ENCODE measurements around the gene KCND3. TPM values are rescaled to one million over a fixed set of nuclear protein-coding genes. Genes with fewer than 3 reads are reported as not detected.

KCND3 gene
- total RNA-seq, 1 donor from 2014 or later = 0.06 TPM

DNA sequence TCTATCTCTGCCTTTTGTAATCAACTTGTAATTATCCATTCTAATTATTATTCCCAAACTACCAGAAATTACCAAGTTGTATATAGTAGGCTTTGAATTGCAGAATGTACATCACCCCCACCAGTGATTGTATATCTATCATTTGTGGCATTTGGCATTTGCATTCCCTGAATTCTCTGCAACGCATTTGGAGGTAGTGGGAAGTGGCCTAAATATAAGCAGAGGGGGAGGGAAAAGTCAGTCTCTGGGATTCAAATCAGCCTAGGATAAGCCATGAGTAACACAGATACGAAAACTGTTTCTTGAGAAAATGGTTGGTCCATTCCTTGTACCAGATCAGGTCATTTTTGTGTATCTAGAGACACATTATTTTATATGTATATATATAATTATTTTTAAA is 213.1 kb downstream of the KCND3 start:
- Histone ChIP-seq H3K4me2 (no peak overlapping the region), H3K9ac (no peak overlapping the region), H4K20me1 (ENCODE audit: low read depth) (no peaks in the 10 kb centered on the region), H3K79me2 (ENCODE audit: low read depth) (no peaks in the 10 kb centered on the region), H3K9me3 (ENCODE audit: low read depth) (no peaks in the 10 kb centered on the region), H3K36me3 (no peaks in the 10 kb centered on the region), H3K4me3 (no peak overlapping the region), H2AFZ (replicated peaks) (no peak overlapping the region), H3K27me3 (no peaks in the 10 kb centered on the region), H3K27ac (no peak overlapping the region), H3K4me1 (no peaks in the 10 kb centered on the region), H3F3A (ENCODE audit: low read depth) (no peaks in the 10 kb centered on the region)
- no peak for TF ChIP-seq EZH2 (IDR thresholded peaks at IDR 0.05)
- TF ChIP-seq CTCF (IDR thresholded peaks at IDR 0.05) = no peak
- TF ChIP-seq EZH2phosphoT487 (IDR thresholded peaks at IDR 0.05) = no peak
- no peaks in the 10 kb centered on the region for H3K36me3 Mint-ChIP-seq
- no peak overlapping the region for H3K4me3 Mint-ChIP-seq
- no peak for DNase-seq (ENCODE audit: low spot score)
- H3K4me1 Mint-ChIP-seq = peaks cover 8% of the 10 kb centered on the region
- H3K9me3 Mint-ChIP-seq = no peaks in the 10 kb centered on the region
- no peak overlapping the region for H3K27ac Mint-ChIP-seq
- H3K27me3 Mint-ChIP-seq (ENCODE audit: insufficient read depth, low read depth) = no peaks in the 10 kb centered on the region

- peaks cover 8% of the 10 kb centered on the region for H3K4me1 Mint-ChIP-seq
- no peak overlapping the region for H3K27ac ChIP-seq
- H3K36me3 Mint-ChIP-seq = no peaks in the 10 kb centered on the region
- no peak overlapping the region for H3K27ac Mint-ChIP-seq
- DNase-seq (ENCODE audit: low spot score) = no peak
- no peak overlapping the region for H3K4me3 ChIP-seq
- no peak overlapping the region for H2AFZ ChIP-seq (replicated peaks)
- H3K27me3 Mint-ChIP-seq (ENCODE audit: insufficient read depth, low read depth) = no peaks in the 10 kb centered on the region
- H3F3A ChIP-seq (ENCODE audit: low read depth) = no peaks in the 10 kb centered on the region
- no peaks in the 10 kb centered on the region for H4K20me1 ChIP-seq (ENCODE audit: low read depth)
- TF ChIP-seq CTCF (IDR thresholded peaks at IDR 0.05) (no peak), EZH2 (IDR thresholded peaks at IDR 0.05) (no peak), EZH2phosphoT487 (IDR thresholded peaks at IDR 0.05) (no peak)
- no peaks in the 10 kb centered on the region for H3K27me3 ChIP-seq
- no peak overlapping the region for H3K9ac ChIP-seq
- no peaks in the 10 kb centered on the region for H3K36me3 ChIP-seq
- H3K4me2 ChIP-seq = no peak overlapping the region
- no peaks in the 10 kb centered on the region for H3K4me1 ChIP-seq
- no peak overlapping the region for H3K4me3 Mint-ChIP-seq
- H3K79me2 ChIP-seq (ENCODE audit: low read depth) = no peaks in the 10 kb centered on the region
- no peaks in the 10 kb centered on the region for H3K9me3 ChIP-seq (ENCODE audit: low read depth)
- H3K9me3 Mint-ChIP-seq = no peaks in the 10 kb centered on the region
These were observed 213.5 kb downstream of the KCND3 start for GRCh38 chr1:111775966-111776365.

- Histone ChIP-seq H3K9ac (no peak overlapping the region), H3K4me2 (no peak overlapping the region), H3K79me2 (ENCODE audit: low read depth) (no peaks in the 10 kb centered on the region), H3F3A (ENCODE audit: low read depth) (peaks cover 28% of the 10 kb centered on the region), H3K27me3 (no peaks in the 10 kb centered on the region), H3K9me3 (ENCODE audit: low read depth) (no peaks in the 10 kb centered on the region), H3K4me3 (no peak overlapping the region), H3K27ac (no peak overlapping the region), H3K36me3 (peaks cover 5% of the 10 kb centered on the region), H4K20me1 (ENCODE audit: low read depth) (peaks cover 27% of the 10 kb centered on the region), H2AFZ (replicated peaks) (no peak overlapping the region), H3K4me1 (no peaks in the 10 kb centered on the region)
- H3K27ac Mint-ChIP-seq = no peak overlapping the region
- TF ChIP-seq CTCF (IDR thresholded peaks at IDR 0.05) (no peak), EZH2 (IDR thresholded peaks at IDR 0.05) (no peak), EZH2phosphoT487 (IDR thresholded peaks at IDR 0.05) (no peak)
- peaks cover 7% of the 10 kb centered on the region for H3K36me3 Mint-ChIP-seq
- DNase-seq (ENCODE audit: low spot score) = no peak
- no peak overlapping the region for H3K4me3 Mint-ChIP-seq
- no peaks in the 10 kb centered on the region for H3K27me3 Mint-ChIP-seq (ENCODE audit: insufficient read depth, low read depth)
- H3K4me1 Mint-ChIP-seq = peaks cover 2% of the 10 kb centered on the region
- H3K9me3 Mint-ChIP-seq = no peaks in the 10 kb centered on the region
These were observed 218.6 kb downstream of the KCND3 start for GRCh38 chr1:111770916-111771315.

All from neural progenitor cell (in vitro differentiated cells).